Endothelial cell of umbilical vein (primary cell): ENCODE results near the gene AMMECR1L. TPM values are rescaled to one million over a fixed set of nuclear protein-coding genes. Genes with fewer than 3 reads are reported as not detected.

Experiments
- BruUV-seq: library from RNA; stranded (reverse); fragments of 400-500 nt; replicated peaks from 2 replicates; lab custom pipeline; 2021; lab: Mats Ljungman, UMichigan
- CTCF ChIA-PET: fragments of 300-600, 350-600 bp; sonication (Branson Sonifier 250); formaldehyde crosslinking; loops from one replicate; lab custom pipeline; 2021; ENCODE audit warnings: antibody characterized with exemption, inconsistent platforms; lab: Charles Lee
- POLR2A ChIA-PET: fragments of 300-600, 350-600 bp; sonication (Branson Sonifier 250); formaldehyde crosslinking; loops from one replicate; lab custom pipeline; 2021; ENCODE audit warnings: antibody characterized with exemption, inconsistent platforms; lab: Charles Lee
- DNase-seq: peaks from one replicate; pipeline ENCODE4 v3.0.0-alpha.2; 2011; ENCODE audit warnings: low read depth, low spot score
- FAIRE-seq: peaks from 2 replicates; lab custom pipeline; 2011; peaks lifted over from hg19 to GRCh38; lab: Jason Lieb, UNC
- H2AFZ ChIP-seq: 2 replicates; pipeline ENCODE4 v1.6.0; 2012; ENCODE audit warnings: low read depth, low read length, control low read depth, inconsistent platforms
- H3K27ac ChIP-seq: 2 replicates; pipeline ENCODE4 v1.5.1; 2011; ENCODE audit warnings: low read depth, mild to moderate bottlenecking, control low read depth, low read length, moderate library complexity; ENCODE audit not compliant: insufficient read depth
- H3K27me3 ChIP-seq, 2 experiments: 2 replicates each; pipeline versions ENCODE4 v1.6.0 to v1.6.1; 2011; ENCODE audit warnings: low read length in 2 of 2, mixed read lengths in 1 of 2; ENCODE audit not compliant: control insufficient read depth in 2 of 2, insufficient read depth in 2 of 2
- H3K36me3 ChIP-seq, 2 experiments: 2 replicates in 1 of 2; 3 replicates in 1 of 2; pipeline ENCODE4 v1.5.1; 2011; ENCODE audit warnings: low read length in 2 of 2, mild to moderate bottlenecking in 1 of 2, moderate library complexity in 1 of 2; ENCODE audit not compliant: control insufficient read depth in 2 of 2, insufficient read depth in 2 of 2; ENCODE audit errors: extremely low read depth in 1 of 2
- H3K4me1 ChIP-seq: 3 replicates; pipeline ENCODE4 v1.5.1; 2011; ENCODE audit warnings: mild to moderate bottlenecking, low read length; ENCODE audit not compliant: control insufficient read depth, insufficient read depth; ENCODE audit errors: extremely low read depth
- H3K4me2 ChIP-seq: 2 replicates; pipeline ENCODE4 v1.6.1; 2011; ENCODE audit warnings: low read length, control low read depth, mixed read lengths; ENCODE audit not compliant: insufficient read depth
- H3K4me3 ChIP-seq, 3 experiments: fragments of 200-600 bp in 1 of 3; sonication (generic), shearing (Covaris generic) in 1 of 3; replicated peaks in 1 of 3; 2 replicates each; pipeline ENCODE4 v1.5.1; 2011 to 2016; ENCODE audit warnings: control low read depth in 3 of 3, low read length in 3 of 3, mild to moderate bottlenecking in 2 of 3, inconsistent platforms in 1 of 3, low read depth in 1 of 3, moderate library complexity in 1 of 3; ENCODE audit not compliant: insufficient read depth in 1 of 3
- H3K79me2 ChIP-seq: 2 replicates; pipeline ENCODE4 v1.6.0; 2012; ENCODE audit warnings: low read length, inconsistent platforms; ENCODE audit not compliant: control insufficient read depth, insufficient read depth
- H3K9ac ChIP-seq: replicated peaks from 2 replicates; pipeline ENCODE3; 2011; ENCODE audit warnings: low read length, control low read depth; ENCODE audit not compliant: insufficient read depth; ENCODE audit errors: extremely low read depth
- H3K9me1 ChIP-seq: replicated peaks from 3 replicates; pipeline ENCODE4 v1.6.0; 2011; ENCODE audit warnings: mild to moderate bottlenecking, low read length; ENCODE audit not compliant: control insufficient read depth, insufficient read depth; ENCODE audit errors: extremely low read depth
- H3K9me3 ChIP-seq: replicated peaks from 2 replicates; pipeline ENCODE4 v1.5.1; 2012; ENCODE audit warnings: low read length, inconsistent platforms; ENCODE audit not compliant: control insufficient read depth, insufficient read depth
- H4K20me1 ChIP-seq: replicated peaks from 2 replicates; pipeline ENCODE3; 2011; ENCODE audit warnings: mild to moderate bottlenecking, low read length; ENCODE audit not compliant: control insufficient read depth, insufficient read depth; ENCODE audit errors: extremely low read depth
- EZH2 ChIP-seq: IDR thresholded peaks from 2 replicates; pipeline ENCODE4 v1.6.1; 2012; ENCODE audit warnings: borderline replicate concordance, low read depth, mild to moderate bottlenecking, moderate library complexity, low read length, inconsistent platforms; ENCODE audit not compliant: severe bottlenecking
- FOS ChIP-seq: IDR thresholded peaks from 2 replicates; pipeline ENCODE4 v1.6.1; 2011; ENCODE audit warnings: mild to moderate bottlenecking, low read length, moderate library complexity, borderline replicate concordance; ENCODE audit not compliant: insufficient read depth
- GATA2 ChIP-seq: IDR thresholded peaks from 2 replicates; pipeline ENCODE4 v1.7.0; 2011; ENCODE audit warnings: low read depth, mild to moderate bottlenecking, moderate library complexity, mixed read lengths, low read length; ENCODE audit not compliant: insufficient read length, insufficient read depth
- JUN ChIP-seq: IDR thresholded peaks from 2 replicates; pipeline ENCODE4 v1.6.1; 2011; ENCODE audit warnings: borderline replicate concordance, low read depth; ENCODE audit not compliant: insufficient read length, insufficient read depth
- MYC ChIP-seq: IDR thresholded peaks from one replicate; pipeline ENCODE4 v1.6.1; 2011; ENCODE audit warnings: mild to moderate bottlenecking, low read depth, low read length
- POLR2A ChIP-seq: IDR thresholded peaks from 2 replicates; pipeline ENCODE4 v1.6.1; 2012; ENCODE audit warnings: low read depth, mild to moderate bottlenecking, control low read depth, low read length
- POLR2AphosphoS5 ChIP-seq: IDR thresholded peaks from 2 replicates; pipeline ENCODE4 v1.6.1; 2012; ENCODE audit warnings: low read depth, mild to moderate bottlenecking, control low read depth, low read length, moderate library complexity; ENCODE audit not compliant: insufficient read depth
- dilution Hi-C: fragments of 300-500 bp; cut with MboI; formaldehyde crosslinking; loops from one replicate; pipeline ENCODE4 v1.15.0; 2019; ENCODE audit warnings: low sequenced_read_pairs; ENCODE audit not compliant: extremely low pct_ligation_motif_present
- intact Hi-C: fragments of 100-400 bp; cut with micrococcal nuclease; formaldehyde crosslinking; loops from one replicate; pipeline ENCODE4 v1.10.0; 2022
- polyA plus RNA-seq, 4 experiments: library from polyadenylated mRNA; depleted of rRNA in 3 of 4; stranded (reverse) in 3 of 4; unstranded in 1 of 4; fragments of >200 nt; gene quantifications; 2 replicates each; pipeline versions ENCODE4 v1.2.1 to v1.2.3, GENCODE V29; 2011 to 2012; ENCODE audit warnings: missing spikeins in 1 of 4
- total RNA-seq: library from RNA; stranded (reverse); gene quantifications from 2 replicates; pipeline ENCODE4 v1.2.3, GENCODE V29; 2021
- TF ChIP-seq, protein P1 (sequence below): IDR thresholded peaks from 2 replicates; pipeline ENCODE4 v1.6.1; 2011; ENCODE audit not compliant: insufficient read depth, insufficient read length
- TF ChIP-seq, protein P2 (sequence below), 2 donors: IDR thresholded peaks; 1 replicate in 1 of 2; 2 replicates in 1 of 2; pipeline ENCODE4 v1.5.1; 2011; ENCODE audit warnings: low read length in 2 of 2, mild to moderate bottlenecking in 2 of 2, moderate library complexity in 2 of 2, control low read depth in 1 of 2, inconsistent platforms in 1 of 2, low read depth in 1 of 2; ENCODE audit not compliant: insufficient read depth in 1 of 2; ENCODE audit errors: extremely low read depth in 1 of 2

The AMMECR1L gene
- total and polyA plus RNA-seq, 2 donors (not counting 3 experiments of a cell fraction or from before 2014, with no cell fraction given): 14.8 to 20.7 TPM

DNA sequence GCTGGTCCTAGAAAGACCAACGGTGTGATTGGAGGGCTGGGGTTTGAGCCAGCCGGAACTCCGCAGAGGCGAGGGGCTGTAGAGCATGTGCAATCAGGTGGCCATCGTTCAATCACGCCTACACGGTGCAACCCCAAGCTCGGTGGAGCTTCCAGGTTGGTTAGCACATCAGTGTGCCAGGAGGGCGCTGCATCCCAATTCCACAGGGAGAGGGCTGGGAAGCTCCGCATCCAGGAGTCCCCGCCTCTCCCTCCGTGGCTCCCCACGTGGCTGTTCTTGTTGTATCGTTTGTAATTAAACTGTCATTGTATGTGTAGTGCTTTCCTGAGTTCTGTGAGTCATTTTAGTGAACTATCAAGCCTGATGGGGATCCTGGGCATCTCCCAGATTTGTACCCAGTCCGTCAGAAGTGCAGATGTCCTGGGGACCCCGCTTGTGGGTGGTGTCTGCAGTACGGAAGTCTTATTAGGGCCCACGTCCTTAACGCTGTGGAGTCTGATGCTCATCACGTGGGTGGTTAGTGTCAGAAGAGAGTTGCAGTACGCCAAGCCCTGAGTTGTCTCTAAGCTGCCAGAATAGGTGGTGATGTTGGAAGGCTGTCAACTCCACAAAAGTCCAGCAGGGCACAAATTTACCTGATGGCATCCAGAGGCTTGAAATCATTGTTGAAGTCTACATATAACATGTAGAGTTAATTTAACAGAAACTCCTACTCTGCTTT, 20.6 kb upstream of the AMMECR1L start:
- TF ChIP-seq POLR2A: no peak
- TF ChIP-seq POLR2AphosphoS5: no peak
- TF ChIP-seq, protein P1, sequence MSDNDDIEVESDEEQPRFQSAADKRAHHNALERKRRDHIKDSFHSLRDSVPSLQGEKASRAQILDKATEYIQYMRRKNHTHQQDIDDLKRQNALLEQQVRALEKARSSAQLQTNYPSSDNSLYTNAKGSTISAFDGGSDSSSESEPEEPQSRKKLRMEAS: no peak
- TF ChIP-seq MYC: no peak
- no peak for TF ChIP-seq EZH2
- TF ChIP-seq GATA2: no peak
- TF ChIP-seq, protein P2, sequence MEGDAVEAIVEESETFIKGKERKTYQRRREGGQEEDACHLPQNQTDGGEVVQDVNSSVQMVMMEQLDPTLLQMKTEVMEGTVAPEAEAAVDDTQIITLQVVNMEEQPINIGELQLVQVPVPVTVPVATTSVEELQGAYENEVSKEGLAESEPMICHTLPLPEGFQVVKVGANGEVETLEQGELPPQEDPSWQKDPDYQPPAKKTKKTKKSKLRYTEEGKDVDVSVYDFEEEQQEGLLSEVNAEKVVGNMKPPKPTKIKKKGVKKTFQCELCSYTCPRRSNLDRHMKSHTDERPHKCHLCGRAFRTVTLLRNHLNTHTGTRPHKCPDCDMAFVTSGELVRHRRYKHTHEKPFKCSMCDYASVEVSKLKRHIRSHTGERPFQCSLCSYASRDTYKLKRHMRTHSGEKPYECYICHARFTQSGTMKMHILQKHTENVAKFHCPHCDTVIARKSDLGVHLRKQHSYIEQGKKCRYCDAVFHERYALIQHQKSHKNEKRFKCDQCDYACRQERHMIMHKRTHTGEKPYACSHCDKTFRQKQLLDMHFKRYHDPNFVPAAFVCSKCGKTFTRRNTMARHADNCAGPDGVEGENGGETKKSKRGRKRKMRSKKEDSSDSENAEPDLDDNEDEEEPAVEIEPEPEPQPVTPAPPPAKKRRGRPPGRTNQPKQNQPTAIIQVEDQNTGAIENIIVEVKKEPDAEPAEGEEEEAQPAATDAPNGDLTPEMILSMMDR (IDR thresholded peaks at IDR 0.05; ENCODE audit: extremely low read depth in 1 of 2, insufficient read depth in 1 of 2, low read depth in 1 of 2, low read length in 2 of 2): no peak
- no peak for TF ChIP-seq FOS
- TF ChIP-seq JUN: no peak
- Histone ChIP-seq H4K20me1 (no peaks in the 10 kb centered on the region), H3K27ac (no peak overlapping the region), H2AFZ (no peak overlapping the region), H3K79me2 (no peaks in the 10 kb centered on the region), H3K4me2 (no peak overlapping the region), H3K9me1 (no peaks in the 10 kb centered on the region), H3K9ac (no peak overlapping the region), H3K9me3 (no peaks in the 10 kb centered on the region), H3K36me3 (no peaks in the 10 kb centered on the region), H3K4me1 (no peaks in the 10 kb centered on the region), H3K4me3 (no peak overlapping the region), H3K27me3 (peaks cover 0 to 5% of the 10 kb centered on the region in 2 experiments)
- dilution Hi-C loops (no loop called here), intact Hi-C loops (no loop called here)
- ChIA-PET POLR2A (no interaction called here), CTCF (no interaction called here)
- FAIRE-seq (no peak), DNase-seq (no peak)
- BruUV-seq: no TSS peak
